HG02981 (cell line): Measurements from ENCODE around the gene SSTR3.
"Not testable (repeated sequence)": the region's sequence is repeated elsewhere in the genome, so short reads cannot be mapped to it uniquely, and the experiment has no call there.

Experiments
- ATAC-seq: cut with Tn5 transposase; IDR thresholded peaks from one replicate; pipeline ENCODE4 v1.9.1; 2021; ENCODE audit warnings: mild to moderate bottlenecking, moderate library complexity; ENCODE audit not compliant: unreplicated experiment

The SSTR3 gene

GRCh38 chr22:37183432-37184379 is 28.6 kb downstream of the SSTR3 start:
- ATAC-seq: no peak

GRCh38 chr22:37182949-37183245 is 29.4 kb downstream of the SSTR3 start:
- no peak for ATAC-seq

GRCh38 chr22:37182101-37182948 is 30.0 kb downstream of the SSTR3 start:
- no peak for ATAC-seq

GRCh38 chr22:37181681-37182080 is 30.6 kb downstream of the SSTR3 start:
- no peak for ATAC-seq

- no peak for ATAC-seq
Measured at GRCh38 chr22:37180531-37181231, 31.6 kb downstream of the SSTR3 start.

GRCh38 chr22:37179622-37180420 is 32.5 kb downstream of the SSTR3 start:
- no peak for ATAC-seq

- ATAC-seq: no peak
Measured at GRCh38 chr22:37179126-37179470, 33.2 kb downstream of the SSTR3 start.

- ATAC-seq: no peak
Measured at GRCh38 chr22:37178350-37179125, 33.7 kb downstream of the SSTR3 start.

- no peak for ATAC-seq
Measured at GRCh38 chr22:37177755-37178154, 34.5 kb downstream of the SSTR3 start.

- no peak for ATAC-seq
Measured at GRCh38 chr22:37177221-37177620, 35.1 kb downstream of the SSTR3 start.

- no peak for ATAC-seq
Measured at GRCh38 chr22:37176464-37177061, 35.7 kb downstream of the SSTR3 start.

GRCh38 chr22:37175414-37176281 is 36.6 kb downstream of the SSTR3 start:
- ATAC-seq: no peak

- no peak for ATAC-seq
Measured at GRCh38 chr22:37174964-37175363, 37.3 kb downstream of the SSTR3 start.

- no peak for ATAC-seq
Measured at GRCh38 chr22:37173709-37174108, 38.6 kb downstream of the SSTR3 start.

GRCh38 chr22:37172266-37173245 is 39.7 kb downstream of the SSTR3 start:
- no peak for ATAC-seq

GRCh38 chr22:37171662-37172061 is 40.6 kb downstream of the SSTR3 start:
- no peak for ATAC-seq

GRCh38 chr22:37170689-37171405 is 41.4 kb downstream of the SSTR3 start:
- ATAC-seq: not testable (repeated sequence)
